ENCODE results near the gene DENND5A.
"Not testable (repeated sequence)": the region's sequence is repeated elsewhere in the genome, so short reads cannot be mapped to it uniquely, and the experiment has no call there.

Gene DENND5A

GRCh38 chr11:9172389-9172788 lies 92.8 kb downstream of the DENND5A start:
- no peak for DNase-seq

GRCh38 chr11:9170450-9170849 lies 94.7 kb downstream of the DENND5A start:
- DNase-seq = no peak

- no peak for DNase-seq
Observed at GRCh38 chr11:9169595-9170295, 95.4 kb downstream of the DENND5A start.

GRCh38 chr11:9161991-9162390 lies 103.2 kb downstream of the DENND5A start:
- not testable (repeated sequence) for DNase-seq

GRCh38 chr11:9160166-9160565 lies 105.0 kb downstream of the DENND5A start:
- DNase-seq = no peak

GRCh38 chr11:9158898-9159391 lies 106.2 kb downstream of the DENND5A start:
- no peak for DNase-seq

- DNase-seq = no peak
Observed at GRCh38 chr11:9155930-9156329, 109.2 kb downstream of the DENND5A start.

GRCh38 chr11:9153651-9154050 lies 111.5 kb downstream of the DENND5A start:
- DNase-seq = no peak

- DNase-seq = no peak
Observed at GRCh38 chr11:9151631-9152030, 113.5 kb downstream of the DENND5A start.

- no peak for DNase-seq
Observed at GRCh38 chr11:9150926-9151325, 114.2 kb downstream of the DENND5A start.

GRCh38 chr11:9150501-9150900 lies 114.6 kb downstream of the DENND5A start:
- no peak for DNase-seq

- DNase-seq = no peak
Observed at GRCh38 chr11:9148727-9149126, 116.4 kb downstream of the DENND5A start.

GRCh38 chr11:9148035-9148434 lies 117.1 kb downstream of the DENND5A start:
- DNase-seq = no peak

- DNase-seq = no peak
Observed at GRCh38 chr11:9146477-9146876, 118.7 kb downstream of the DENND5A start.

GRCh38 chr11:9145283-9145682 lies 119.9 kb downstream of the DENND5A start:
- no peak for DNase-seq

GRCh38 chr11:9144828-9145227 lies 120.3 kb downstream of the DENND5A start:
- no peak for DNase-seq

- DNase-seq = no peak
Observed at GRCh38 chr11:9143721-9144120, 121.4 kb downstream of the DENND5A start.

- no peak for DNase-seq
Observed at GRCh38 chr11:9142732-9143131, 122.4 kb downstream of the DENND5A start.

- no peak for DNase-seq
Observed at GRCh38 chr11:9141186-9141585, 124.0 kb downstream of the DENND5A start.

GRCh38 chr11:9139628-9140357 lies 125.4 kb downstream of the DENND5A start:
- DNase-seq = no peak

- DNase-seq = no peak
Observed at GRCh38 chr11:9138612-9139579, 126.3 kb downstream of the DENND5A start.

- DNase-seq = no peak
Observed at GRCh38 chr11:9138133-9138453, 127.1 kb downstream of the DENND5A start.

Measured in right forelimb (tissue), 1 donor.